ENCODE results near the gene LUC7L3. TPM values are rescaled to one million over a fixed set of nuclear protein-coding genes. Genes with fewer than 3 reads are reported as not detected.
"Not testable (repeated sequence)": the region's sequence is repeated elsewhere in the genome, so short reads cannot be mapped to it uniquely, and the experiment has no call there.

Gene LUC7L3
- total and polyA plus RNA-seq, 8 donors, result 76.1 to 831 (median 643) TPM

- TF ChIP-seq CTCF (IDR thresholded peaks at IDR 0.05), result no peak
- intact Hi-C loops (cut with DNase I), result loop anchor here in 1 of 2 donors (10.0 kb wide), 1 partner anchor 45 kb away; the partner anchor contains the start of gene ABCC3
- peaks cover 5 to 7% of the 10 kb centered on the region in 2 donors for H3K4me1 ChIP-seq
Observed at GRCh38 chr17:50680126-50680525, 39.3 kb upstream of the LUC7L3 start.

DNA sequence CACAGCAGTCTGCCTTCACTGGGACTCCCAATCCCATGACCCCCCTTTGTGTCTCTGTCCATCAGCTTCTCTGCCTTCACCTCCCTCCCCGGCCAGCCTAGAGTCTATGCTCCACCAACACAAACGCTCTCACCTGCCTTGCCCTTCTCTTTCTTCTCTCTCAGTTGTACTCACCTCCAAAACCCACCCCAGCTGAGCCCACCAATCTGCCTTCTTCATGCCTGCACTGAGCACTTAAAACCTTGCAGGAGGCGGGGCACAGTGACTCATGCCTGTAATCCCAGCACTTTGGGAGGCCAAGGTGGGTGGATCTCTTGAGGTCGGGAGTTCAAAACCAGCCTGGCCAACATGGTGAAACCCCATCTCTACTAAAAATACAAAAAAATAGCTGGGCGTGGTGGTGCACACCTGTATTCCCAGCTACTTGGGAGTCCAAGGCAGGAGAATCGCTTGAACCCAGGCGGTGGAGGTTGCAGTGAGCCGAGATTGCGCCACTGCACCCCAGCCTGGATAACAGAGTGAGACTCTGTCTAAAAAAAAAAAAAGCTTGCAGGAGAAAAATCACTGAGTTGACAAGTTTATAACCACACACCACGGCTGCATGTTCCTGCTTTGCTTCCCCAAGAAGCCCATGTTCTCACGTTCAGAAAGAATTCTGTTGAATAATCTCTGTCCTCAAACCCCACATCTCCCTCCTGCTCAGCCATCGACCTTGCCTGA is 38.7 kb upstream of the LUC7L3 start:
- not testable (repeated sequence) for H3K36me3 ChIP-seq, DNase-seq, H3K4me3 ChIP-seq, H3K9me3 ChIP-seq, H3K4me1 ChIP-seq, H3K27me3 ChIP-seq
- H3K27ac ChIP-seq, result peak overlapping the region in 1 of 2 donors; percentile 33
- peak; percentile 14 for ATAC-seq
- intact Hi-C loops (cut with DNase I), result loop anchor here in 1 of 2 donors (10.0 kb wide), 1 partner anchor 46 kb away; the partner anchor contains the start of gene ABCC3

More at GRCh38 chr17:50680126-50680525, 39.3 kb upstream of the LUC7L3 start:
- Histone ChIP-seq H3K27ac (no peak overlapping the region), H3K9me3 (no peaks in the 10 kb centered on the region), H3K27me3 (peaks cover 0 to 8% of the 10 kb centered on the region in 2 donors), H3K36me3 (no peaks in the 10 kb centered on the region), H3K4me3 (no peak overlapping the region)
- ATAC-seq, result no peak
- DNase-seq, result no peak

DNA sequence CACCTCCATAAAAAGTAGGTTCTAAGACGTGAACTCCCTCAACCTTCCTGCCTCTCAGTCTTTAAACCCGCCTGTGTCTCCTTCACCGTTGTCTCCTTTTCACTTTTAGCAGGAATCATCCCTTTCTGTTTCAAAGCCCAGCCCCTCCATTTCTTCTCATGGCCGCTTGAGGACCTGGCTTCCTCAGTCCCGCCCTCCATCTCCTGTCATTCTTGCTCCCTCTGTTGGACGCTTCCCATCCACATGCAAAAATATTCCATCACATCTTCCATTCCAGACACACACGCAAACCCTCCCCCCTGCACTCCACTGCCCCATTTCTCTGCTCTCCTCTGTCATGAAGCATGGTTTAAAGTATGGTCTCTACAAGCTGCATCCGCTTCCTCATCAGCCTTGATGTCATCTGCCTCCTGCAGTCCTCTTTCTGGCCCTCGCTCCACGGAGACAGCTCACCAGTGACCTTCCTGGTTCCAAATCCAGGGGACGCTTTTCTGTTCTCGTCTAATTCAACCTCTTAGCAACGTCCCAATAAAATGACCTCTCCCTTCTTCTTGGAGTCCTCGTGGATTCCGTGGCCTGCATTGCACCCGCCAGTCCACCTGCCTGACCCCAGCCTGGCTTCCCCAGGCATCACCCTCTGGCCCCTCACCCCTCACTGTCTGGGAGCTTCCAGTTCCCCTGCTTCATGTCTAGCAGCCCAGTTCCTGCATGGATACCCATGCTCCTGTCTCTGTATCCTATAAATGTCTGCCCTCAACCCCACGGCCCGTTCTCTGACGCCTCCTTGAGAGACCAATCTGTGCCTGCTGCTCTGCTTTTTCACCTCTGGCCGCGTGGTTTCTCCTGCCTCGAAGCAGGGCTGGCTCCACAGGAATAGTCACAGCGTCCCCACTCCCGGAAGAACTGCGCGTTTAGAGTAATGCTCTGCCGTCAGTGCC is 37.9 kb upstream of the LUC7L3 start:
- TF ChIP-seq CTCF (IDR thresholded peaks at IDR 0.05), result peak; percentile 24 to 35
- ATAC-seq, result peak; percentile 64
- H3K27me3 ChIP-seq, result peaks cover 0 to 8% of the 10 kb centered on the region in 2 donors
- H3K9me3 ChIP-seq, result no peaks in the 10 kb centered on the region
- peak in 2 of 4 donors; percentile 60 to 81 for DNase-seq
- H3K4me3 ChIP-seq, result no peak overlapping the region
- intact Hi-C loops (cut with DNase I), result loop anchor here in 1 of 2 donors (10.0 kb wide), 1 partner anchor 47 kb away; the partner anchor contains the start of gene ABCC3
- peaks cover 5 to 12% of the 10 kb centered on the region in 2 donors for H3K4me1 ChIP-seq
- H3K27ac ChIP-seq, result peak overlapping the region in 1 of 2 donors; percentile 33
- H3K36me3 ChIP-seq, result no peaks in the 10 kb centered on the region

DNA sequence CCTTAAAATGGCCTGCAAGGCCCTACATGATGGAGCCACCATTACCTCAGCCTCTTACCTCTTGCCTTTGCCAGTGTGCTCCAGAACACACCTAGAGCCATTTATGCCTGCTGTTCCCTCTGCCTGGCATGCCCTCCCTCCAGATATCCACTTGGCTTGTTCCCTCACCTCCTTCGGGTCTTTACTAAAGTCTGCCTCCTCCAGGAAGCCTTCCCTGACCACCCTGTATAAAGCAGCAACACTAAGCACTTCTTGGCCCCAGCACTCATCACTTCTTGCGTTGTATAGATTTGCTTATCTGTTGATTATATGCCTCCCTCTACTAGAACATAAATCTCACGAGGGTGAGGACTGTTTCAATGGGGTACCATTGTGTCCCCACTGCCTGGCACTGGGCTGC is 37.0 kb upstream of the LUC7L3 start:
- Histone ChIP-seq H3K27me3 (peaks cover 0 to 8% of the 10 kb centered on the region in 2 donors), H3K36me3 (no peaks in the 10 kb centered on the region), H3K4me3 (no peak overlapping the region), H3K27ac (no peak overlapping the region), H3K9me3 (no peaks in the 10 kb centered on the region), H3K4me1 (peaks cover 10 to 21% of the 10 kb centered on the region in 2 donors)
- TF ChIP-seq CTCF (IDR thresholded peaks at IDR 0.05), result no peak
- ATAC-seq, result no peak
- no peak for DNase-seq
- intact Hi-C loops (cut with DNase I), result loop anchor here in 1 of 2 donors (10.0 kb wide), 1 partner anchor 48 kb away; the partner anchor contains the start of gene ABCC3

- Histone ChIP-seq H3K4me3 (no peak overlapping the region), H3K9me3 (no peaks in the 10 kb centered on the region), H3K27me3 (peaks cover 0 to 8% of the 10 kb centered on the region in 2 donors), H3K27ac (no peak overlapping the region), H3K4me1 (peaks cover 10 to 23% of the 10 kb centered on the region in 2 donors), H3K36me3 (no peaks in the 10 kb centered on the region)
- ATAC-seq, result no peak
- DNase-seq, result no peak
- TF ChIP-seq CTCF (IDR thresholded peaks at IDR 0.05), result no peak
- intact Hi-C loops (cut with DNase I), result loop anchor here in 1 of 2 donors (10.0 kb wide), 1 partner anchor 48 kb away; the partner anchor contains the start of gene ABCC3
Observed at GRCh38 chr17:50682938-50683337, 36.5 kb upstream of the LUC7L3 start.
